ENCODE data around the gene AGO4.
"Not testable (repeated sequence)": the region's sequence is repeated elsewhere in the genome, so short reads cannot be mapped to it uniquely, and the experiment has no call there.

The AGO4 gene

GRCh38 chr1:35863881-35864625 is 56.2 kb downstream of the AGO4 start:
- no peak for DNase-seq (ENCODE audit: low read depth in 2 of 2)

GRCh38 chr1:35864813-35865212 is 57.0 kb downstream of the AGO4 start:
- no peak for DNase-seq (ENCODE audit: low read depth in 2 of 2)

- no peak for DNase-seq (ENCODE audit: low read depth in 2 of 2)
Measured at GRCh38 chr1:35866991-35867390, 59.2 kb downstream of the AGO4 start.

GRCh38 chr1:35869245-35869950 is 61.6 kb downstream of the AGO4 start:
- DNase-seq (ENCODE audit: low read depth in 2 of 2) = not testable (repeated sequence)

GRCh38 chr1:35870651-35871309 is 63.0 kb downstream of the AGO4 start:
- no peak for DNase-seq (ENCODE audit: low read depth in 2 of 2)

- no peak for DNase-seq (ENCODE audit: low read depth in 2 of 2)
Measured at GRCh38 chr1:35873243-35873750, 65.5 kb downstream of the AGO4 start.

GRCh38 chr1:35874115-35874514 is 66.3 kb downstream of the AGO4 start:
- not testable (repeated sequence) for DNase-seq (ENCODE audit: low read depth in 2 of 2)

- DNase-seq (ENCODE audit: low read depth in 2 of 2) = no peak
Measured at GRCh38 chr1:35876988-35877387, 69.2 kb downstream of the AGO4 start.

GRCh38 chr1:35881850-35882273 is 74.0 kb downstream of the AGO4 start:
- no peak for DNase-seq (ENCODE audit: low read depth in 2 of 2)

- DNase-seq (ENCODE audit: low read depth in 2 of 2) = no peak
Measured at GRCh38 chr1:35882586-35882944, 74.7 kb downstream of the AGO4 start.

- DNase-seq (ENCODE audit: low read depth in 2 of 2) = peak; percentile 95 to 96
Measured at GRCh38 chr1:35882945-35883634, 75.3 kb downstream of the AGO4 start, which contains the start of gene AGO1. Gene AGO1 (plus strand): TSS chr1:35883209. CDS start chr1:35883422, 213 bp downstream.

- DNase-seq (ENCODE audit: low read depth in 2 of 2) = peak; percentile 20 to 35
Measured at GRCh38 chr1:35883635-35884101, 75.9 kb downstream of the AGO4 start.

GRCh38 chr1:35884934-35885333 is 77.1 kb downstream of the AGO4 start:
- DNase-seq (ENCODE audit: low read depth in 2 of 2) = no peak

GRCh38 chr1:35885961-35886558 is 78.2 kb downstream of the AGO4 start:
- DNase-seq (ENCODE audit: low read depth in 2 of 2) = no peak

GRCh38 chr1:35886577-35887431 is 79.0 kb downstream of the AGO4 start:
- DNase-seq (ENCODE audit: low read depth in 2 of 2) = no peak

GRCh38 chr1:35887508-35887907 is 79.7 kb downstream of the AGO4 start:
- no peak for DNase-seq (ENCODE audit: low read depth in 2 of 2)

GRCh38 chr1:35888255-35888654 is 80.4 kb downstream of the AGO4 start:
- DNase-seq (ENCODE audit: low read depth in 2 of 2) = no peak

- not testable (repeated sequence) for DNase-seq (ENCODE audit: low read depth in 2 of 2)
Measured at GRCh38 chr1:35888981-35889380, 81.2 kb downstream of the AGO4 start.

- no peak for DNase-seq (ENCODE audit: low read depth in 2 of 2)
Measured at GRCh38 chr1:35893051-35893879, 85.4 kb downstream of the AGO4 start.
